ENCODE measurements around the gene NDRG3. TPM values are rescaled to one million over a fixed set of nuclear protein-coding genes. Genes with fewer than 3 reads are reported as not detected.

NDRG3 gene
- total and polyA plus RNA-seq, 2 of the 8 experiments (the other 6 are each of a cell fraction or from before 2014, with no cell fraction given), result 25.7 to 32.3 TPM

DNA sequence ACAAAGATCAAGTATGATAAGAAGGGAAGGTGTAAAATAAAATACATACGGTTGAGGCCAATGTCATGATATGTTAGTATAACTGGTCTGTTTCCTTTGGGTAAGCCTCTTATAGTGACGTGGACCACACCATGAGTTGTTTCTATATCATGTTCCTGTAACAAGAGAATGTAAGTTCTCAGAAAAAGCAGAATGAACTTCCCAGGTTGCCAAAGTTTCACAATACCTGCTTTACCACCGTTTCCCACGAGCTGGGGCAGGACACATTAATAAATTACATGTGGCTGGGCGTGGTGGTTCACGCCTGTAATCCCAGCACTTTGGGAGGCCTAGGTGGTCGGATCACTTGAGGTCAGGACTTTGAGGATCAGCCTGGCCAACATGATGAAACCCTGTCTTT, 57.3 kb downstream of the NDRG3 start:
- no peak overlapping the region for H2BK12ac ChIP-seq (ENCODE audit: low read depth, low read length)
- no peak overlapping the region for H3K4me3 ChIP-seq (ENCODE audit: extremely low read depth in 1 of 4, insufficient read depth in 2 of 4, low read depth in 3 of 4, low read length in 4 of 4)
- no peak overlapping the region for H4K8ac ChIP-seq (ENCODE audit: extremely low read depth, insufficient read depth, low read length)
- POLR2A ChIA-PET (ENCODE audit: partially characterized antibody), result interaction anchor here (0.6 to 3.8 kb wide), 2 partner anchors 11 to 1260 kb away, joined by 3 to 33 read pairs; no protein-coding TSS in a partner anchor
- no peak overlapping the region for H3K9ac ChIP-seq (replicated peaks in 1 of 4; ENCODE audit: extremely low read depth in 1 of 4, low read depth in 3 of 4, low read length in 3 of 4)
- H3K4ac ChIP-seq (replicated peaks; ENCODE audit: insufficient read length, low read depth, low read length), result no peak overlapping the region
- no peak overlapping the region for H3K56ac ChIP-seq (replicated peaks; ENCODE audit: insufficient read length, low read depth, low read length)
- WGBS, 2 experiments (ENCODE audit: extremely low coverage in 1 of 2, insufficient coverage in 1 of 2, insufficient read length in 1 of 2, insufficient replicate concordance in 2 of 2, low coverage in 1 of 2, low lambda C conversion rate in 2 of 2, missing lambda C conversion rate in 1 of 2), result 86% methylated on average over 7 of the region's 7 CpGs; no CpG with 5 or more reads in 1 of the 2 experiments
- no peak overlapping the region for H3K23ac ChIP-seq (ENCODE audit: insufficient read length)
- no peak overlapping the region for H2BK20ac ChIP-seq (ENCODE audit: low read length)
- DNase-seq (ENCODE audit: low read depth in 1 of 2, low spot score in 2 of 2) (no peak), FAIRE-seq (no peak)
- CTCF ChIA-PET (ENCODE audit: partially characterized antibody), result interaction anchor here (2.4 kb wide), 1 partner anchor 10 kb away, joined by 12 read pairs; no protein-coding TSS in a partner anchor
- no peaks in the 10 kb centered on the region for H4K20me1 ChIP-seq (replicated peaks in 1 of 2; ENCODE audit: control insufficient read depth in 1 of 2, insufficient read depth in 2 of 2, low read length in 2 of 2)
- no peak overlapping the region for H3K14ac ChIP-seq (ENCODE audit: insufficient read length)
- H2BK120ac ChIP-seq (replicated peaks; ENCODE audit: low read depth, low read length), result no peak overlapping the region
- H3K23me2 ChIP-seq (ENCODE audit: low read depth, low read length), result no peaks in the 10 kb centered on the region
- no peaks in the 10 kb centered on the region; a peak in 2 of 8 replicates for H3K36me3 ChIP-seq (ENCODE audit: control insufficient read depth in 2 of 4, insufficient read depth in 4 of 4, low read length in 3 of 4)
- H2AK5ac ChIP-seq (ENCODE audit: low read depth, low read length), result no peak overlapping the region
- no peak overlapping the region for H3K4me2 ChIP-seq (ENCODE audit: insufficient read depth in 1 of 2, low read depth in 2 of 2, low read length in 2 of 2)
- H3K79me1 ChIP-seq (ENCODE audit: low read depth, low read length), result no peaks in the 10 kb centered on the region
- no peaks in the 10 kb centered on the region for H3K4me1 ChIP-seq (replicated peaks in 1 of 4; ENCODE audit: control insufficient read depth in 3 of 4, insufficient read depth in 4 of 4, low read length in 3 of 4)
- H4K5ac ChIP-seq (ENCODE audit: insufficient read length, low read depth, low read length), result no peak overlapping the region
- H2BK5ac ChIP-seq (ENCODE audit: low read depth, low read length), result no peak overlapping the region
- no peak overlapping the region for H2BK15ac ChIP-seq (ENCODE audit: low read length)
- no peaks in the 10 kb centered on the region for H3K27me3 ChIP-seq (replicated peaks in 1 of 4; ENCODE audit: control insufficient read depth in 3 of 4, extremely low read depth in 1 of 4, insufficient read depth in 3 of 4, low read length in 3 of 4)
- H3K27ac ChIP-seq (ENCODE audit: low read depth, low read length), result no peak overlapping the region
- H3K79me2 ChIP-seq (ENCODE audit: control insufficient read depth in 1 of 2, insufficient read depth in 2 of 2, low read length in 2 of 2), result no peaks in the 10 kb centered on the region
- peaks cover 0 to 5% of the 10 kb centered on the region in 2 experiments; a peak in 1 of 4 replicates for H3K9me3 ChIP-seq (ENCODE audit: insufficient read depth in 2 of 2, low read depth in 1 of 2, low read length in 1 of 2)
- no peak overlapping the region for H3K18ac ChIP-seq (ENCODE audit: extremely low read depth, low read length)
- no peak overlapping the region for H2AFZ ChIP-seq (ENCODE audit: low read length)
- H4K91ac ChIP-seq (replicated peaks; ENCODE audit: insufficient read length, low read length), result no peak overlapping the region
- TF ChIP-seq, protein P1, sequence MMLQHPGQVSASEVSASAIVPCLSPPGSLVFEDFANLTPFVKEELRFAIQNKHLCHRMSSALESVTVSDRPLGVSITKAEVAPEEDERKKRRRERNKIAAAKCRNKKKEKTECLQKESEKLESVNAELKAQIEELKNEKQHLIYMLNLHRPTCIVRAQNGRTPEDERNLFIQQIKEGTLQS (IDR thresholded peaks at IDR 0.05; ENCODE audit: insufficient read depth, low read depth, low read length), result no peak
- TF ChIP-seq NANOG (IDR thresholded peaks at IDR 0.05; ENCODE audit: insufficient read depth, low read depth, low read length, poor library complexity, severe bottlenecking) (no peak), SP4 (IDR thresholded peaks at IDR 0.05; ENCODE audit: low read length) (no peak), PHF8 (conservative IDR thresholded peaks at IDR 0.05; ENCODE audit: low read depth, low read length) (no peak), SIX5 (IDR thresholded peaks at IDR 0.05; ENCODE audit: low read depth, low read length) (no peak), EP300 (IDR thresholded peaks at IDR 0.05; ENCODE audit: borderline replicate concordance in 1 of 2, low read depth in 2 of 2, low read length in 2 of 2) (no peak), SAP30 (IDR thresholded peaks at IDR 0.05; ENCODE audit: insufficient read depth, insufficient replicate concordance, low read length) (no peak), FOSL1 (IDR thresholded peaks at IDR 0.05; ENCODE audit: insufficient read depth, low read depth, low read length) (no peak), JUN (IDR thresholded peaks at IDR 0.05; ENCODE audit: low read depth, low read length) (no peak), CHD1 (IDR thresholded peaks at IDR 0.05; ENCODE audit: low read depth, low read length) (no peak), EGR1 (IDR thresholded peaks at IDR 0.05; ENCODE audit: borderline replicate concordance, low read depth, low read length) (no peak), BCL11A (IDR thresholded peaks at IDR 0.05; ENCODE audit: low read depth in 2 of 2, low read length in 2 of 2) (no peak)
- TF ChIP-seq, protein P2, sequence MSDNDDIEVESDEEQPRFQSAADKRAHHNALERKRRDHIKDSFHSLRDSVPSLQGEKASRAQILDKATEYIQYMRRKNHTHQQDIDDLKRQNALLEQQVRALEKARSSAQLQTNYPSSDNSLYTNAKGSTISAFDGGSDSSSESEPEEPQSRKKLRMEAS (IDR thresholded peaks at IDR 0.05), result no peak

Measured in H1 (cell line).